HG03045 (cell line): ENCODE measurements around the gene ANK2.
"Not testable (repeated sequence)": the region's sequence is repeated elsewhere in the genome, so short reads cannot be mapped to it uniquely, and the experiment has no call there.

ENCODE experiments used
- ATAC-seq: cut with Tn5 transposase; IDR thresholded peaks from one replicate; pipeline ENCODE4 v1.9.1; 2021; ENCODE audit warnings: mild to moderate bottlenecking, moderate library complexity; ENCODE audit not compliant: unreplicated experiment

Gene ANK2

GRCh38 chr4:113146876-113147358, 97.5 kb downstream of the ANK2 start:
- peak; percentile 90 for ATAC-seq

DNA sequence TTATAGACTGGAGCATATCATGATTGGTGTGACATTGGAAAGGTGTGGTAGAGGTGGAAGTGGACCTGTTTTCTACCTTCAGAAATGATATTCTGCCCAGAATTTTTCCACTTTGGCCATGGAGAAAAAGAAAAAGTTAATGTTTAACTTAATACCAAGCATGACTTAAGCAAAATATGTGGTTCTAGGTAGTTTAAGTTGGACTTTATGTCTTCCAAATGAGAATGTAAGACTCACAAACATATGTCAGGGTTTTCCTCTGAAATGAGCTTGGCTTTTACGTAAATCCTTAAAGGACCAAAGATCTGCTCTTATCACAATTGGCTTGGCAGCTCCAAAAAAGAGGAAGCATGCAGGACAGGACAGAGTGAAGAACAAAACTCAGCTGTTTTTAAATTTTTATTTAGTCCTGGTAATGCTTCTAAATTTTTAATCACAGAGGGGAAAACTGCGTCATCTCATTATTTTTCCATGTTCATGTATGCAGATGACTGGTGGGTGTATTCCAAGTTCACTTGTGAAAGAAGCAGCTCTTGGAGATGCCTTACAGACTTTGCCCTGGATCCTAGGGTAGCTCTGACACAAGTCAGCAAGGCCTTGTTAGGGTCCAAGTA, 98.2 kb downstream of the ANK2 start:
- no peak for ATAC-seq

GRCh38 chr4:113148925-113149324, 99.5 kb downstream of the ANK2 start:
- ATAC-seq: no peak

GRCh38 chr4:113153529-113154101, 104.2 kb downstream of the ANK2 start:
- ATAC-seq: no peak

DNA sequence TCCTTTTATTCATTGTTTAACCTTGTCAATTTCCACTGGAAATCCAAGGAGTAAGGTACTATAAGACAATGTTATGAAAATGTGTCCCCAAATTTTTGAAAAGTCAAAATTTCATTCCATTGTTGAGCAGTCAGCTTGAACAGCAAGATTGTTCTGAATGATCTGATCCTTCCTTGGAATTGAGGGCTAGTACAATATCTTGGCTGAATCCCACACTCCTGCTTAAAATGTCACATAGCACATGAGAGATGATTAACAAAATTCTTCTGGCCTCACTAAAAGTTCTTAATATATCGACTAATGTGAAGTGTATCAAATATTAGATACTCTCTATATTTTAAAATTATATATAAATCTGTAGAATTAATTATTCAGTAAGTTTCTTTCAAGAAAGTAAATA, 104.8 kb downstream of the ANK2 start:
- ATAC-seq: no peak

DNA sequence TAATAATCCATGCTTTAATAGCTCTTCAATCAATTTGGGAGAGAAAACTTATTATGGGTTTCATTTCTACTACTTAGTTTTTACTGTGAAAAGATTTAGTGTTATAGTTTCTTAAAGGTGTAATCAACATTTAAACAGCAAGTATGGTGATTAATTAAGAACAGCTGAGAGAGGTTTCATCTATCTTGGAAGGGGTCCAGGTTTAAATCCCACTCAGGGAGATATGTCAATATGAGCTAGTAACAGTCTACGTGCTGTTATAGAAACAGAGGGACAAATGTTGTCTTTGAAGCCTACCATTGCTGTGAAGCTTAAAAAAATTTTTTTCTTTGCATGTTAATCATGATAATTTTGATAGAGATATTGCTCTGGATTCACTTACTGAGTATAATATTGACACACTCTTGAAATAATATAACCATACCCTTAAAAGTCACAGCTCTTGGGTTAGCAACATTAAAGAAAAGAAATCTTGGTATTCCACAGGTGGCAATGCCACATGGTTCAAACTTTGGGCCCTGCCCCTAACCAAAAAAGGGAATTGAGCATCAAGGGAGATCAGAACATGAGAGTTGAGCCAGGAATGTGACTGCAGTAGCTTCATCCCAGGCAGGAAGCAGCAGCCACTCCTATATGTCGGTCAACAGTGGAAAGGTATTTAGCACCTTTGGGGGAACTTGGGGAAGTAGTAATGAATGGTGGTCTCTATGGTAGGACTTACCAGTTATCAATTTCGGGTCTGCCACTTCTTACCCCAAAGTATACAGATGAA, 107.8 kb downstream of the ANK2 start:
- ATAC-seq: no peak

- no peak for ATAC-seq
Measured at GRCh38 chr4:113159942-113160545, 110.6 kb downstream of the ANK2 start.

DNA sequence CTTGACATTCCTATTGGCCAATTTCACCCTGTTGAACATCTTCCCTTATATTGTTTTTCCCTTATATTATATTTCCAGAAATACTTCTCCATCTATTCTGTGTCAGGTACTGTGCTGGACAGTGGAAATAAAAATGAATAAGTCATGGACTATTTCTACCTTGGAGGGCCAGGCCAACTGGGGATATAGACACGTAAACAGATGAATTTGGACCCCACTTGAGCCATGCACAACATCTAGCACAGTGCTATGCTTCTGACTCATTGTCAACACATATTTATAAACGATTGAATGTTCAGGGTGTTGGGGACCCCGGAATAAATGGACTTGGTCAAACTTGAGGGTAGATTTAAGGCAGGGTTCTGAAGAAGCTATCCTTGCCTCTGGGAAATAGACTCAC, 111.1 kb downstream of the ANK2 start:
- no peak for ATAC-seq

DNA sequence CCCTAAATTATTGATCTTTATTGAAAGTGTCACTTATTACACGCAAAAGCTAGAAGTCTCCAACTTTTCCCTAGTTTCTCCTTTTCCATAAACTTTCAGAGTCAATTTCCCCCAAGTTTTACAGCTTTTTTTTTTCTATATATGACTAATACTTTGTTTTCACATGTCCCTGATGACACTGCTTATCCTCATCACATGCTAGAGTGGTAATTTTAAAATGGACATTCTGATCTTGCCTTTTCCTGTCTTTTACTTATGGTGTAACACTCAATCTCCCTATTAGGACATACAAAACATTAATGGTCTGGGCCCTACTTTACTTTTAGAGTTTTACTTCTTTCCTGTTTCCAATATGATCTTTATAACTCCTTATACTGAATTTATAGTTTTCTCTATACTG, 112.6 kb downstream of the ANK2 start:
- ATAC-seq: no peak

- ATAC-seq: no peak
Measured at GRCh38 chr4:113169368-113169767, 119.9 kb downstream of the ANK2 start.

DNA sequence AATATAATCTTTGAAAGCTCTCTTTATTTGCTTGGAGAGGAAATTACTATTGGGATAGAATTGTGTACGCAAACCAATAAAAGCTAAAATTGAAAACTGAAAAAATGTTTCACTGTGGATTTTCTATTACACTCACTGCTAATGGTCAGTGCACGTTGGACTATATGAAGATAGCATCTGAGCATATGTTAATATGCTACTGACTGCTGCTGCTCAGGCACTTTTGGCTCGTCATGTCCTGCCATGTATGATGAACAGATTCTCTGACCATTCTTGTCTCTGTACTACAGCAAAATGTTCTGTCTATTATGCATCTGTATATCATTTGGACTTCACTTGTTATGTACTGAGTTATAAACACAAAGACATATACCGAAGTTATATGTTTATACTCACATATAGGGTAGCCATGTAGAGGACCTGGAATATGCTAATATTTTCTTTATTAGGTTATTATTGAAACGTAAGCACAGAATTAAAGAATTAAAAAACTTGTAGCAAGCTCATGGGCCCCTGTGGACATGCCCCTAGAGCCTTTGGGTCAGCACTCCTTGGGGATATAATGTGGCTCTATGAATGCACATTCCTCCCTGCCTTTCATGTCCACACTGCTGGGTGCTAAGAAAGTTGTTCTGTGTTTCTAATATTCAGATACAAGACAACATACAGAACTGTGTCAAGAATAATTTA, 120.8 kb downstream of the ANK2 start:
- ATAC-seq: no peak

GRCh38 chr4:113170805-113171468, 121.5 kb downstream of the ANK2 start:
- ATAC-seq: no peak

DNA sequence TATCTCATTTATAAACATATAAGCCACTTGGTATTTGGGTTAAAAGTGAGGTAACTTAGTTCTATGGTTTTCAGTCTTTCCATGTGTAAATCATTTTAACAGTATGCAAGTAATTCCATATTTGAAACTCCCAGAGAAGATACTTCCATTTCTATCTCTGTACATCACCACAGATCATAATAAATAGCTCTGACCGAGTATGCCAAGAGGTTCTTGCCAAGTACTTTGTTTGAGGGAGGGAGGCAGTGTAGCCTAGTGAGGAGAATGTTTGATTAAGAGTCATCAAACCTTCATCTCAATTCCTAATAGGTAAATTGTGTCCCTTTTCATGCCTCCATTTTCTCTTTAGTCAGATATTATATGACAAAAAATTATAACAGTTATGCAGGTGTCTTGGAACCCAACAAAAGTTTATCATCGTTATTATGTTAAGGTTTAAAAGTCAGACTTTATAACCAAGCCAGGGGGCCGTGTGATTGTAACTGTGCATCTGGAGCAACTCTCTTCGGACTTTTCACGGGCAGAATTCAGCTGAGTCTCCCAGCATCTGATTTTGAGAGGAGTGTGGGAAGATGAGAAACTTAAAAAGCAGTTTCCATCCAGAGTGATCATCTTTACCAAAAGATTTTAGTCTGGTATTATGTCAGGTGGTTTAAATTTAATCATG, 123.8 kb downstream of the ANK2 start:
- ATAC-seq: no peak

- no peak for ATAC-seq
Measured at GRCh38 chr4:113173793-113174264, 124.4 kb downstream of the ANK2 start.

DNA sequence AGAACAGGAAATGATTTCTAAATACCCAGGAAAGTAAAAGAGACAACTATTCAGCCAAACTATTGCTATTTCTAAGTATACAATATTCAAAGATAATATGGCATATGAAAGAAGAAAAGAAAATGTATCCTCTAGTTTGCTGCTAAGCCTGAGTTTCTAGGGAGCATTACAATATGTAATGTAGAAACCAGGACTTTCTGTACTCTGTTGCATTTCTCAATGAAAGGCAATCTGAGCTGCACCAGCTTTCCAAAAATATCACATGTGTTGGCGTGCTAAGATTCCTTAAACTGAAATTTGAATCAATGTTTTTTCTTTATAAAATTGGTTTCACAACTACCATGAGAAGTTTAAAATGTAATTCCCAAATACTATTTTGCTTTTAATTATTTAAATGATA, 129.6 kb downstream of the ANK2 start:
- ATAC-seq: no peak

GRCh38 chr4:113179996-113180395, 130.5 kb downstream of the ANK2 start:
- no peak for ATAC-seq

DNA sequence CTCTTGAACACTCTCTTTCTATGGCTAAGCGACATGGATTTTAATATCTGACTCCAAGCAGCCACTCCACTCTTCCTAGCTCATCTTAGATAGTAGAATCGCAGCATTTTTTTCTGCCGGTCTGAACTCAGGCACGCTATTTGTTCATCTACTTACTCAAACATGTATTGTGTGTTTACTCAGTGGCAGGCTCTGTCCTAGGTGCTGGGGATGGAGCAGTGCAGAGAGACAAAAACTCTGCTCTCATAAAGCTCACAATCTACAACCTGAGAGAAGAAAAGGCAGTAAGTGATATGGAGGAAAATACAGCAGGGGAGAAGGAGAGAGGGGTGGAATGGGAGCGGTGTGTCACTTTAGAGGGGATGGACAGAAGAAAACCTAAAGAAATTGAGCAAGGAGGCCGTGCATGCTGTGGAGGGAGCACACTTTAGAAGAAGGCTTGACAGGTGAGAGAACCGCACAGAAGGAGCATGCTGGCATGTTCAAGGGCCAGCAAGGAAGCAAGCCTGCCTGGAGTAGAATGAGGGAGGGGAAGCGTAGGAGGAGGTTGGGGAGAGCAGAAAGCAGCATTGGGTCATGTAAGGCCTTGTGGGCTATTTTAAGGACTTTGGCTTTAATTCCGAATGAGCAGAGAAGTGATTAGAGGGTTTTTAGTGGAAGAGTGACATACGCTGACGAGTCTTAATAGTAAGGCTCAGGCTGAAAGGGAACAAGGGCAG, 132.0 kb downstream of the ANK2 start:
- no peak for ATAC-seq

- ATAC-seq: no peak
Measured at GRCh38 chr4:113183032-113183605, 133.7 kb downstream of the ANK2 start.

- ATAC-seq: not testable (repeated sequence)
Measured at GRCh38 chr4:113186220-113186619, 136.8 kb downstream of the ANK2 start.
